RWPE2 (cell line): Measurements from ENCODE around the gene PPM1N.

Experiments
- ATAC-seq: fragments of 200-7000 bp; cut with Tn5 transposase; 3 replicates; pipeline ENCODE4 v1.9.1; 2021; ENCODE audit warnings: low read depth
- DNase-seq: peaks from one replicate; pipeline ENCODE4 v3.0.0-alpha.2; 2020; ENCODE audit warnings: low spot score
- H3K27ac ChIP-seq: fragments of 450-650 bp; 2 replicates; pipeline ENCODE4 v1.5.1; 2017; ENCODE audit warnings: mild to moderate bottlenecking; ENCODE audit not compliant: poor library complexity, severe bottlenecking
- H3K27me3 ChIP-seq: fragments of 250-450 bp; sonication (Bioruptor Pico); 2 replicates; pipeline ENCODE4 v1.5.1; 2021; ENCODE audit warnings: mild to moderate bottlenecking, moderate library complexity; ENCODE audit not compliant: insufficient read depth, poor library complexity, severe bottlenecking
- H3K36me3 ChIP-seq: fragments of 250-450 bp; sonication (Bioruptor Pico); 2 replicates; pipeline ENCODE4 v1.5.1; 2020; ENCODE audit warnings: low read depth, mild to moderate bottlenecking, moderate library complexity
- H3K4me1 ChIP-seq: fragments of 250-450 bp; sonication (Bioruptor Pico); 2 replicates; pipeline ENCODE4 v1.5.1; 2021; ENCODE audit warnings: mild to moderate bottlenecking, moderate library complexity; ENCODE audit not compliant: insufficient read depth, poor library complexity, severe bottlenecking
- H3K4me3 ChIP-seq: fragments of 250-450 bp; sonication (Bioruptor Pico); 2 replicates; pipeline ENCODE4 v1.5.1; 2021; ENCODE audit warnings: mild to moderate bottlenecking, moderate library complexity; ENCODE audit not compliant: severe bottlenecking
- H3K9me3 ChIP-seq: fragments of 250-450 bp; sonication (Bioruptor Pico); 2 replicates; pipeline ENCODE4 v1.5.1; 2021; ENCODE audit warnings: mild to moderate bottlenecking, moderate library complexity; ENCODE audit not compliant: severe bottlenecking
- TF ChIP-seq, protein P1 (sequence below): fragments of 450-650 bp; IDR thresholded peaks from one replicate; pipeline ENCODE4 v1.5.1; 2017; ENCODE audit warnings: mild to moderate bottlenecking, moderate library complexity; ENCODE audit not compliant: poor library complexity, severe bottlenecking

Gene PPM1N

DNA sequence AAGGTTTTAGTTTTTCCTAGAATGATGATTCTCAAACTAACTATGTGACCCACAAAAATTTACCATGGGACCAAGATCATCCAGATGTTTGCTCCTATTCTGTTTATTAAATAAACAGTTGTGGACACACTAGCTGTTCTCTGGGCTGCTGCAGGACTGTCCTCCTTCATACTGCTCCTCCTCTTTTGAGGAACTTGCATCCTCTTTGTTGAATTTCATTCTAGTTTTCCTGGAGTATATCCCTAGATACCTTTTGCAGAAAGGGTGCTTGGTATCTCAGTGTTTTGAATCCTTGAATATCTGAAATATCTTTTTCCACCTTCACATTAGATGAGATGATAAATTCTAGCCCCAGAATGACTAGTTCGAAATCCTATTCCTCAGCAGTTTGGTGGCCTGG lies 33.1 kb downstream of the PPM1N start:
- Histone ChIP-seq H3K27me3 (no peaks in the 10 kb centered on the region), H3K27ac (no peak overlapping the region), H3K36me3 (peaks cover 6% of the 10 kb centered on the region), H3K4me3 (no peak overlapping the region), H3K4me1 (peaks cover 4% of the 10 kb centered on the region), H3K9me3 (no peaks in the 10 kb centered on the region)
- ATAC-seq (no peak), DNase-seq (no peak)
- TF ChIP-seq, protein P1, sequence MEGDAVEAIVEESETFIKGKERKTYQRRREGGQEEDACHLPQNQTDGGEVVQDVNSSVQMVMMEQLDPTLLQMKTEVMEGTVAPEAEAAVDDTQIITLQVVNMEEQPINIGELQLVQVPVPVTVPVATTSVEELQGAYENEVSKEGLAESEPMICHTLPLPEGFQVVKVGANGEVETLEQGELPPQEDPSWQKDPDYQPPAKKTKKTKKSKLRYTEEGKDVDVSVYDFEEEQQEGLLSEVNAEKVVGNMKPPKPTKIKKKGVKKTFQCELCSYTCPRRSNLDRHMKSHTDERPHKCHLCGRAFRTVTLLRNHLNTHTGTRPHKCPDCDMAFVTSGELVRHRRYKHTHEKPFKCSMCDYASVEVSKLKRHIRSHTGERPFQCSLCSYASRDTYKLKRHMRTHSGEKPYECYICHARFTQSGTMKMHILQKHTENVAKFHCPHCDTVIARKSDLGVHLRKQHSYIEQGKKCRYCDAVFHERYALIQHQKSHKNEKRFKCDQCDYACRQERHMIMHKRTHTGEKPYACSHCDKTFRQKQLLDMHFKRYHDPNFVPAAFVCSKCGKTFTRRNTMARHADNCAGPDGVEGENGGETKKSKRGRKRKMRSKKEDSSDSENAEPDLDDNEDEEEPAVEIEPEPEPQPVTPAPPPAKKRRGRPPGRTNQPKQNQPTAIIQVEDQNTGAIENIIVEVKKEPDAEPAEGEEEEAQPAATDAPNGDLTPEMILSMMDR, result no peak

DNA sequence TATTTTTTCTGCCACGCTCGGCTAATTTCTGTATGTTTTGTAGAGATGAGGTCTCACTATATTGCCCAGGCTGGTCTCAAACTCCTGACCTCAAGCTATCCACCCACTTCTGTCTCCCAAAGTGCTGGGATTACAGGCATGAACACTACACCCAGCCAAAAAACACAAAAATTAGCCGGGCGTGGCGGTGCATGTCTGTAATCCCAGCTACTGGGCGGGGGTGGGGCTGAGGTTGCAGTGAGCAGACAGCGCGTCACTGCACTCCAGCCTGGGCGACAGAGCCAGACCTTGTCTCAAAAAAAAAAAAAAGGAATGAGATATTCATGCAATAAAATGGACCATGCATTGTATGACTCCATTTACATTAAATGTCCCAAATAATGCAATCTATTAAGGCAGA lies 41.2 kb downstream of the PPM1N start:
- H3K27me3 ChIP-seq, result no peaks in the 10 kb centered on the region
- no peak for DNase-seq
- H3K4me1 ChIP-seq, result peaks cover 7% of the 10 kb centered on the region
- no peak overlapping the region for H3K4me3 ChIP-seq
- H3K36me3 ChIP-seq, result no peaks in the 10 kb centered on the region
- no peak for ATAC-seq
- no peak overlapping the region for H3K27ac ChIP-seq
- TF ChIP-seq, protein P1, result no peak
- H3K9me3 ChIP-seq, result no peaks in the 10 kb centered on the region

DNA sequence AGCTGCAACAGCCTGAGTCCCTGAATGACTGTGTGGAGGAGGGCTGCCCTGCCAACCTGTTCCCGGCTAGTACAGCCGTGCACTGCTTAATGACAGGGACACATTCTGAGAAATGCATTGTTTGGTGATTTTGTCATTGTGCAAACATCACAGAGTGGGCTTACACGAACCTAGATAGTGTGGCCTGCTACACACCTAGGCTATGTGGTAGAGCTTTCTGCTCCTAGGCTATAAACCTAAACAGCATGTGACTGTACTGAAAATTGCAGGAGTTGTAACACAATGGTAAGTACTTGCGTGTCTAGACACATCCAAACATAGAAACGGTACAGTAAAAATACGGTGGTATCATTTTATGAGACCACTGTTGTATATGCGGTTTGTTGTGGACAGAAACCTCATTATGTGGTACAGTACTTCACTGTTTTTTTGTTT lies 44.0 kb downstream of the PPM1N start:
- DNase-seq, result no peak
- Histone ChIP-seq H3K27me3 (no peaks in the 10 kb centered on the region), H3K4me3 (no peak overlapping the region), H3K4me1 (peaks cover 7% of the 10 kb centered on the region), H3K27ac (no peak overlapping the region), H3K9me3 (no peaks in the 10 kb centered on the region), H3K36me3 (no peaks in the 10 kb centered on the region)
- TF ChIP-seq, protein P1, result no peak
- ATAC-seq, result peak; percentile 66

GRCh38 chr19:45547211-45547770 lies 49.0 kb downstream of the PPM1N start:
- no peaks in the 10 kb centered on the region for H3K36me3 ChIP-seq
- ATAC-seq (no peak), DNase-seq (no peak)
- no peaks in the 10 kb centered on the region for H3K9me3 ChIP-seq
- H3K4me1 ChIP-seq, result peaks cover 18% of the 10 kb centered on the region
- no peak overlapping the region for H3K4me3 ChIP-seq
- H3K27me3 ChIP-seq, result no peaks in the 10 kb centered on the region
- H3K27ac ChIP-seq, result peak overlapping the region; percentile 60
- TF ChIP-seq, protein P1, result no peak

DNA sequence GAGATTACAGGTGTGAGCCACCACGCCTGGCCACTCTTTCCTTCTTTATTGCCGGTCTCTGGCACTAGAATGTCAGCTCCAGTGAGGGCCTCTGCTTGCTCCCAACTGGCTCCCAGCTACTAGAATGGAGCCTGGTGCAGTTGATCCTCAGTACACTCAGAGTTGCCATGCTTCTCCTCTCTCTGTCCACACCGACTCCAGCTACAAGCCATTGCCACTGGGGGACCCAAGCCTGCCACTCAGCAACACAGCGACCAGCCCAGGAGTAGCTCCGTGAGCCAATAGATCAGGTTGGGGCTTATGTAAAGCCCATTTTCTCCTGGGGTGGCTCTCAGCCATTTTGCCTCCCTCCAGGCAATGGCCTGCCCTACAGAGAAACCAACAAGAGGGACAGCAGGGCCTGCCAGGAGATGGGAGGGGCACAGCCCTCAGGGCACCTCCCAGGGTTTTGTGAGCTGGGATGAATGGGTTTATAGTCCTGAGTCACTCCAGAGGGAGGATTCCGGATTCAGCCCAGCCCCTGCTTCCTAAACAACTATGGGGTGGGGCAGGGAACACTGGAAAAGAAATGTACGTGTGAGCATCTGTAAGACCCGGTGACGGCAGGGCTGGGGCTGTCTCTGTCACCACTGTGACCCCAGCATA lies 49.8 kb downstream of the PPM1N start:
- no peaks in the 10 kb centered on the region for H3K9me3 ChIP-seq
- H3K4me3 ChIP-seq, result no peak overlapping the region
- TF ChIP-seq, protein P1, result no peak
- peak; percentile 86 for DNase-seq
- peaks cover 18% of the 10 kb centered on the region for H3K4me1 ChIP-seq
- H3K27ac ChIP-seq, result peak overlapping the region; percentile 60
- peak; percentile 99 for ATAC-seq
- H3K36me3 ChIP-seq, result no peaks in the 10 kb centered on the region; the same call in 1 of the 2 replicates
- H3K27me3 ChIP-seq, result no peaks in the 10 kb centered on the region
